GM10248 (cell line): Measurements from ENCODE around the gene ADH7.
A peak's percentile ranks its signal among the peaks of the same experiment; 100 is the strongest.

Source experiments
- CTCF ChIA-PET: fragments of 300-600 bp; sonication (Branson Sonifier 250); formaldehyde crosslinking; extraction: SDS; loops from one replicate; lab custom pipeline; 2021; ENCODE audit warnings: antibody characterized with exemption; lab: Yijun Ruan, JAX
- POLR2A ChIA-PET: fragments of 350-650 bp; sonication (Branson Sonifier 250); formaldehyde crosslinking; extraction: SDS; loops from one replicate; lab custom pipeline; 2020; ENCODE audit warnings: antibody characterized with exemption; lab: Yijun Ruan, JAX
- DNase-seq: peaks from one replicate; pipeline ENCODE4 v3.0.0; 2012; ENCODE audit errors: extremely low spot score
- TF ChIP-seq, protein P1 (sequence below): IDR thresholded peaks from 2 replicates; pipeline ENCODE4 v1.5.1; 2012; ENCODE audit warnings: mild to moderate bottlenecking, low read depth; ENCODE audit errors: extremely low read depth, missing control alignments, control extremely low read depth

The ADH7 gene

DNA sequence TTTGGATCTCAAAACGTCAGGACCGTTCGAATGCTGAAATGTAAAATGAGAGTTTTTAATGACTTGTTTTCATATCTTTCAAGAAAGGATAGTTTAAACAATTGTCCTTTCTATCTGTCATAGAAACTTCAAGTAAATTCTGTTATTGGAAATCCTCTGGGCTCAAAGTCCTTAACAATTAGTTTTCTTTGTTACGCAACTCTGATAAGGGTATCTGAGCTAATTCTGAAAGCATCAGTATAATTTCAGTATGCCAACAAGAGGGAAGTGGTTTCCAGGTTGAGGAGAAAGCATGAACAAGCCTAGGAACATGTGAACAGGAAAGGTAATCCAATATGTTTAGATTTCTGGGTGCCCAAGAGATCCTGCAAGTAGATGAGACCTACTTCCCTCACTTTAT, 22.0 kb downstream of the ADH7 start:
- CTCF ChIA-PET, result interaction anchor here (0.9 to 5.3 kb wide), 4 partner anchors 8 to 418 kb away, joined by 3 to 30 read pairs (median 3); partner anchors contain the start of gene METAP1
- TF ChIP-seq, protein P1, sequence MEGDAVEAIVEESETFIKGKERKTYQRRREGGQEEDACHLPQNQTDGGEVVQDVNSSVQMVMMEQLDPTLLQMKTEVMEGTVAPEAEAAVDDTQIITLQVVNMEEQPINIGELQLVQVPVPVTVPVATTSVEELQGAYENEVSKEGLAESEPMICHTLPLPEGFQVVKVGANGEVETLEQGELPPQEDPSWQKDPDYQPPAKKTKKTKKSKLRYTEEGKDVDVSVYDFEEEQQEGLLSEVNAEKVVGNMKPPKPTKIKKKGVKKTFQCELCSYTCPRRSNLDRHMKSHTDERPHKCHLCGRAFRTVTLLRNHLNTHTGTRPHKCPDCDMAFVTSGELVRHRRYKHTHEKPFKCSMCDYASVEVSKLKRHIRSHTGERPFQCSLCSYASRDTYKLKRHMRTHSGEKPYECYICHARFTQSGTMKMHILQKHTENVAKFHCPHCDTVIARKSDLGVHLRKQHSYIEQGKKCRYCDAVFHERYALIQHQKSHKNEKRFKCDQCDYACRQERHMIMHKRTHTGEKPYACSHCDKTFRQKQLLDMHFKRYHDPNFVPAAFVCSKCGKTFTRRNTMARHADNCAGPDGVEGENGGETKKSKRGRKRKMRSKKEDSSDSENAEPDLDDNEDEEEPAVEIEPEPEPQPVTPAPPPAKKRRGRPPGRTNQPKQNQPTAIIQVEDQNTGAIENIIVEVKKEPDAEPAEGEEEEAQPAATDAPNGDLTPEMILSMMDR, result no peak
- no peak for DNase-seq
- POLR2A ChIA-PET, result no interaction called here

DNA sequence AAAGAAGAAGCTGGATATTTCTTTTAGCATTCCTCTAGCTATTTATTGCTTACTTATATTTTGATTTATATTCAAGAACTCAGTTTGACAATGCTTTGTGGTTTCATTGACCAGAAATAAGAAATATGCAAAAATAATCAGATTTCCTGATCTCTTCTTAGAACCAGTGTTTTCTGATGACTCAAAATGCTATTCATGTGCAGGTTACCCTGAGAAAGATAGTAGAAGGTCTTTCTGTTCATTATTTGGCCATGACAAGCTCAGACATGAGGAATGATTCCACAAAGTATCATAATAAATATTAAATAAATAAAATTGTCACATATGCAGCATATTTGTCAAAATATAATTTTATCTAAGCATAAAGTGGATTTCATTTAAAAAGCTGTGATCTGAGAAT, 24.1 kb downstream of the ADH7 start:
- no peak for DNase-seq
- ChIA-PET POLR2A (no interaction called here), CTCF (interaction anchor here (1.0 to 2.5 kb wide), 7 partner anchors 9 to 416 kb away, joined by 3 to 9 read pairs (median 6); partner anchors contain the start of gene METAP1)
- TF ChIP-seq, protein P1, result no peak

DNA sequence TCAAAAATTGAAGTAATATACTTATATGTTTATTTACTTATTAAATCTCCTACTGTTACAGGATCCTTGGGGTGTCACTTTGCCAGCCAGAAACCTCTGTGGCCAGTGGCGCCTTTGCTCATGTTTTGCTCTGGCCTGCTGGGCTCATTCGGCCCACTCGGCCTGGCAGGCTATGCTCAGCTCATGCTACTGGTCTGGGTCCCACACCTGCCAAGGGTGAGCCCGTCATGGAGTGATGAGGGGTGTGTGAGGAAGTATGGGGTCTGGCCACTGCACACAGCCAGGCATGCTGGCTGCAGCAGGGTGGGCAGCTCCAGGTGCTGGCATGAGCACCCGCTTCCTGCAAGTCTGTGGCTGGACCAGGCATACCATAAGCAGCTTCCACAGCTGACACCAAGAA, 25.1 kb downstream of the ADH7 start:
- TF ChIP-seq, protein P1, result no peak
- POLR2A ChIA-PET, result no interaction called here
- CTCF ChIA-PET, result interaction anchor here (1.0 to 2.5 kb wide), 6 partner anchors 9 to 415 kb away, joined by 3 to 9 read pairs (median 6); partner anchors contain the start of gene METAP1

DNA sequence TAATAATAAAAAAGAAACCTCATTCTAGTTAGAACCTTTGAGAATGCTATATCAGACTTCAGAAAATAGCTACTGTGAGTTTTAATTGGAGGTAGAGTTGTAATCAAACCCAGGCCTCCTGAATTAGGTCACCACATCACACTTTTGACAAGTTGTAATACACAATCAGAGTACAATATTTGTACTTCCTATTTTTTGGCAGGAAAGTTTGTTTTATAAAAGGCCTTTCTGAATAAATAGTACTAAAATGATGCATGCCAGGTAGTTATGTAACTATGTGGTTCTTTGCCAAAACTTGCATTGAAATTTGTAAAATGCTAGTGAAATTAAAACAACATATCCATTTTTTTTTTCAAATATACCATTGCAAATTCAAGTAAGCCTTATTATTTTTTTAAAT, 26.8 kb downstream of the ADH7 start:
- TF ChIP-seq, protein P1, result no peak
- ChIA-PET POLR2A (no interaction called here), CTCF (interaction anchor here (1.7 kb wide), 1 partner anchor 55 kb away, joined by 4 read pairs; no protein-coding TSS in a partner anchor)
- no peak for DNase-seq

More for the DNA sequence above, 25.1 kb downstream of the ADH7 start:
- DNase-seq, result no peak

DNA sequence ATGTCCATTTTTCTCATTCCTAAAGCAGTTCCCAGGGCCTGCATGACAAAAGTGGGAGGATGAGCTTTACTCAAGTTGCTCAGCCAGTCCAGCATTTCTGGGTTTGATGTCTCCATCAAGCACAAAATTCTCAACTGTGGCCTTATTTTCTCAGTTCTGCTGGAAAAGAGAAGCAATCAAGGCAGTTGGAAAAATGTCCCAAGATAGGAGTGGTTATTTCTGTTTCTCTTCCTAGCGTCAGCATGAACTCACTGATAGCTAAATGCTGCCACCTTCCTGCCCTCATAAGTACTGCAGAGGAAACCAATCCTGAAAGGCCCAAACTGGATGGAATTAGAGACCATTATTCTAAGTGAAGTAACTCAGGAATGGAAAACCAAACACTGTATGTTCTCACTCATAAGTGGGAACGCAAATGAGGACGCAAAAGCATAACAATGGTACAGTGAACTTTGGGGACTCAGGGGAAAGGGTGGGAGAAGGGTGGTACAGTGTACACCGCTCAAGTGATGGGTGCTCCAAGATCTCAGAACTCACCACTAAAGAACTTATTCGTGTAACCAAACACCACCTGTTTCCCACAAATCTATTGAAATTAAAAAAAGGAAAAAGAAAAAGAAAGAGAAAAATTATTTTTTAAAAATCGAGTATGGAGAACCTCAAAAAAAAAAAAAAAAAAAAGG, 29.6 kb downstream of the ADH7 start:
- ChIA-PET CTCF (interaction anchor here (0.7 to 2.4 kb wide), 20 partner anchors 9 to 938 kb away, joined by 3 to 30 read pairs (median 4); partner anchors contain the start of gene METAP1), POLR2A (no interaction called here)
- peak; percentile 16 for DNase-seq
- TF ChIP-seq, protein P1, result peak; percentile 90

DNA sequence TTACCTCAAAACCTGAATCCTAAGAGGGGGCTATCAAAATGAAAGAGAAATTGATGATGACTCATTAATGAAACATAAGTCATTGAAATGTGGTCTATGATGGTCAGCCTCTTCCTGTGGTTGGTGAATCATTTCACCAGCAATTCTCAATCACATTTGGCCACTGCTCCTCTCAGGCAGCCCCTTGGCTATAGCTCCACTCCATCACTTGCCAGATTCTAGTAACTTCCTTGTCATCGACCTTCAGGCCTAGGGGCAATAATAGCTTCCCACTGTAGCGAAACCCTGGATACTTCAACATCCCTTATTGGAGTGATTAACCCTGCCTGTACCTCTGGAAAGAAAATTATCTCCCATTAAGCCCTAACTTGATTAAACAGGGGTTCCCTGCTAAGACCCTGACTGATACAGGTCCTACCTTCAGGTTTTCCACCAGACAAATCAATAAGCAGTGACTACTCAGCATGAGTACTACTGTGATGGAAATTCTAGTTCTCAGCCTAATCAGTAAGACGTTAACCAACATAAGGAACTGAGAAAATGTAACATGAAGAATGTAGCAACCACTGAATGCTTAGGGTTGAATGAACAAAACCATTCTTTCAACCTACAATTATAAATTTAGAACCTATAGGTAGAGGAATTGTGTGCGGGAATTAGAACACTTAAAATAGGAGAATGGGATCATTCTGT, 30.4 kb downstream of the ADH7 start:
- ChIA-PET CTCF (interaction anchor here (0.7 to 2.4 kb wide), 19 partner anchors 11 to 937 kb away, joined by 3 to 30 read pairs (median 4); partner anchors contain the start of gene METAP1), POLR2A (no interaction called here)
- DNase-seq, result peak; percentile 42

More for the DNA sequence above, 30.4 kb downstream of the ADH7 start:
- TF ChIP-seq, protein P1, result no peak
